Subcutaneous adipose tissue (tissue), 4 donors: ENCODE measurements around the gene MFSD8. TPM values are rescaled to one million over a fixed set of nuclear protein-coding genes. Genes with fewer than 3 reads are reported as not detected.

Experiments used
- CTCF ChIP-seq: fragments of 450-650 bp; IDR thresholded peaks from one replicate; pipeline ENCODE4 v1.5.1; 2016; ENCODE audit warnings: low read depth, mild to moderate bottlenecking, control low read depth, antibody characterized with exemption, moderate library complexity
- total RNA-seq, 4 donors: library from RNA; depleted of rRNA; stranded (reverse); fragments of >200 nt; gene quantifications; one replicate each; pipeline ENCODE4 v1.1.0, GENCODE V29; 2016

Gene MFSD8
- total RNA-seq, 4 donors from 2014 or later: 22.2 to 28.7 (median 25.6) TPM

- TF ChIP-seq CTCF: no peak
These were observed 21.0 kb upstream of the MFSD8 start for GRCh38 chr4:127985989-127986388.

- no peak for TF ChIP-seq CTCF
These were observed 17.5 kb upstream of the MFSD8 start for GRCh38 chr4:127982445-127982844.

GRCh38 chr4:127978930-127979329 is 14.0 kb upstream of the MFSD8 start:
- no peak for TF ChIP-seq CTCF

- no peak for TF ChIP-seq CTCF
These were observed 10.3 kb upstream of the MFSD8 start for GRCh38 chr4:127975121-127975770.

GRCh38 chr4:127968586-127968985 is 3.6 kb upstream of the MFSD8 start:
- no peak for TF ChIP-seq CTCF

GRCh38 chr4:127967141-127967775 is 2.3 kb upstream of the MFSD8 start:
- TF ChIP-seq CTCF: no peak

- TF ChIP-seq CTCF: no peak
These were observed 816 bp upstream of the MFSD8 start for GRCh38 chr4:127965803-127966175.
